Measurements from ENCODE around the gene UTP14A. TPM values are rescaled to one million over a fixed set of nuclear protein-coding genes. Genes with fewer than 3 reads are reported as not detected.

The UTP14A gene
- total and polyA plus RNA-seq, 4 donors: 3.0 to 6.6 (median 5.1) TPM

GRCh38 chrX:129872524-129872923 lies 33.4 kb upstream of the UTP14A start:
- no peak for DNase-seq (ENCODE audit: low spot score)
- Histone ChIP-seq H3K4me1 (ENCODE audit: control insufficient read depth in 4 of 4, insufficient read depth in 4 of 4, low read length in 3 of 4) (no peaks in the 10 kb centered on the region), H3K36me3 (ENCODE audit: control insufficient read depth in 4 of 4, insufficient read depth in 3 of 4, low read depth in 1 of 4, low read length in 3 of 4) (no peaks in the 10 kb centered on the region), H3K9ac (ENCODE audit: low read depth in 1 of 2, low read length in 2 of 2) (no peak overlapping the region), H3K9me3 (ENCODE audit: control insufficient read depth in 4 of 4, low read length in 3 of 4) (no peaks in the 10 kb centered on the region), H3K27me3 (ENCODE audit: control insufficient read depth in 4 of 4, insufficient read depth in 4 of 4, low read length in 3 of 4) (peaks cover 0 to 3% (median 0%) of the 10 kb centered on the region in 4 donors), H3K27ac (ENCODE audit: low read depth in 1 of 2, low read length in 2 of 2) (no peak overlapping the region), H3K4me3 (ENCODE audit: low read depth in 1 of 3, low read length in 3 of 3) (no peak overlapping the region)
- TF ChIP-seq JUND (IDR thresholded peaks at IDR 0.05) (no peak), YY1 (IDR thresholded peaks at IDR 0.05) (no peak), RAD21 (IDR thresholded peaks at IDR 0.05) (no peak), TAF1 (conservative IDR thresholded peaks at IDR 0.05) (no peak), GABPA (IDR thresholded peaks at IDR 0.05 in 1 of 2, conservative IDR thresholded peaks at IDR 0.05 in 1 of 2) (no peak), NR2F2 (IDR thresholded peaks at IDR 0.05) (no peak), FOXA1 (IDR thresholded peaks at IDR 0.05) (no peak), ZBTB33 (IDR thresholded peaks at IDR 0.05) (no peak), HNF4A (conservative IDR thresholded peaks at IDR 0.05) (no peak), REST (IDR thresholded peaks at IDR 0.05) (no peak), HNF4G (IDR thresholded peaks at IDR 0.05) (no peak), CTCF (IDR thresholded peaks at IDR 0.05; ENCODE audit: low read depth, low read length, missing input control) (no peak)
- TF ChIP-seq, protein P1, sequence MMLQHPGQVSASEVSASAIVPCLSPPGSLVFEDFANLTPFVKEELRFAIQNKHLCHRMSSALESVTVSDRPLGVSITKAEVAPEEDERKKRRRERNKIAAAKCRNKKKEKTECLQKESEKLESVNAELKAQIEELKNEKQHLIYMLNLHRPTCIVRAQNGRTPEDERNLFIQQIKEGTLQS (IDR thresholded peaks at IDR 0.05): no peak
- 97% methylated on average over 2 of the region's 2 CpGs for WGBS

GRCh38 chrX:129875669-129876068 lies 30.3 kb upstream of the UTP14A start:
- H3K9ac ChIP-seq (ENCODE audit: low read depth in 1 of 2, low read length in 2 of 2): no peak overlapping the region
- peaks cover 0 to 3% (median 0%) of the 10 kb centered on the region in 4 donors for H3K27me3 ChIP-seq (ENCODE audit: control insufficient read depth in 4 of 4, insufficient read depth in 4 of 4, low read length in 3 of 4)
- no peaks in the 10 kb centered on the region for H3K4me1 ChIP-seq (ENCODE audit: control insufficient read depth in 4 of 4, insufficient read depth in 4 of 4, low read length in 3 of 4)
- H3K4me3 ChIP-seq (ENCODE audit: low read depth in 1 of 3, low read length in 3 of 3): no peak overlapping the region
- no peaks in the 10 kb centered on the region for H3K9me3 ChIP-seq (ENCODE audit: control insufficient read depth in 4 of 4, low read length in 3 of 4)
- 46% methylated on average over 3 of the region's 3 CpGs for WGBS
- no peak overlapping the region for H3K27ac ChIP-seq (ENCODE audit: low read depth in 1 of 2, low read length in 2 of 2)
- no peaks in the 10 kb centered on the region for H3K36me3 ChIP-seq (ENCODE audit: control insufficient read depth in 4 of 4, insufficient read depth in 3 of 4, low read depth in 1 of 4, low read length in 3 of 4)
- DNase-seq (ENCODE audit: low spot score): no peak
- TF ChIP-seq HNF4A (conservative IDR thresholded peaks at IDR 0.05) (no peak), FOXA1 (IDR thresholded peaks at IDR 0.05) (no peak), NR2F2 (IDR thresholded peaks at IDR 0.05) (no peak), RAD21 (IDR thresholded peaks at IDR 0.05) (no peak), ZBTB33 (IDR thresholded peaks at IDR 0.05) (no peak), REST (IDR thresholded peaks at IDR 0.05) (no peak), GABPA (IDR thresholded peaks at IDR 0.05 in 1 of 2, conservative IDR thresholded peaks at IDR 0.05 in 1 of 2) (no peak), MAX (IDR thresholded peaks at IDR 0.05) (no peak), JUND (IDR thresholded peaks at IDR 0.05) (no peak), TAF1 (conservative IDR thresholded peaks at IDR 0.05) (no peak), FOXA2 (IDR thresholded peaks at IDR 0.05) (no peak), RXRA (IDR thresholded peaks at IDR 0.05) (no peak), EGR1 (IDR thresholded peaks at IDR 0.05; ENCODE audit: low read depth in 2 of 2) (no peak), YY1 (IDR thresholded peaks at IDR 0.05) (no peak), HNF4G (IDR thresholded peaks at IDR 0.05) (no peak)
- TF ChIP-seq, protein P1 (IDR thresholded peaks at IDR 0.05): no peak
